ENCODE results near the gene FAM78A.

- TF ChIP-seq CTCF (IDR thresholded peaks at IDR 0.05) (no peak), EZH2 (IDR thresholded peaks at IDR 0.05; ENCODE audit: borderline replicate concordance, insufficient read depth, low read depth, low read length, poor library complexity, severe bottlenecking) (no peak)
Observed at GRCh38 chr9:131298341-131298740, 22.0 kb upstream of the FAM78A start.

All from B cell (primary cell).